ENCODE data around the gene ECSIT. TPM values are rescaled to one million over a fixed set of nuclear protein-coding genes. Genes with fewer than 3 reads are reported as not detected.

Gene ECSIT
- total and polyA plus RNA-seq, 10 donors: 30.2 to 55.1 (median 36.3) TPM

GRCh38 chr19:11507370-11508078 lies 21.4 kb downstream of the ECSIT start:
- WGBS, 5 donors: 89 to 95% (median 92%) methylated on average over 14 to 18 of the region's 18 CpGs
- H3K4me1 ChIP-seq: peaks cover 4 to 23% (median 16%) of the 10 kb centered on the region in 6 donors
- no peak overlapping the region for H3K4me3 ChIP-seq
- H3K36me3 ChIP-seq: peaks cover 0 to 35% (median 13%) of the 10 kb centered on the region in 6 donors
- intact Hi-C loops (cut with DNase I; ENCODE audit: low total_unique reads): no loop called here
- H3K27ac ChIP-seq: no peak overlapping the region
- H3K27me3 ChIP-seq (replicated peaks in 1 of 7): no peaks in the 10 kb centered on the region
- no peak for TF ChIP-seq POLR2A (IDR thresholded peaks at IDR 0.05)
- TF ChIP-seq POLR2AphosphoS5 (IDR thresholded peaks at IDR 0.05): peak in 1 of 3 donors; percentile 9
- no peak for DNase-seq
- no peaks in the 10 kb centered on the region for H3K9me3 ChIP-seq

GRCh38 chr19:11506967-11507366 lies 22.0 kb downstream of the ECSIT start:
- TF ChIP-seq CTCF (IDR thresholded peaks at IDR 0.05 in 8 of 11, conservative IDR thresholded peaks at IDR 0.05 in 3 of 11): no peak
- Histone ChIP-seq H3K4me3 (peak overlapping the region in 1 of 8 donors; percentile 100), H3K27me3 (replicated peaks in 1 of 7) (no peaks in the 10 kb centered on the region), H3K36me3 (peaks cover 0 to 35% (median 8%) of the 10 kb centered on the region in 6 donors), H3K9me3 (no peaks in the 10 kb centered on the region), H3K4me1 (peaks cover 4 to 23% (median 16%) of the 10 kb centered on the region in 6 donors), H3K27ac (no peak overlapping the region)
- WGBS, 5 donors: 88 to 98% (median 93%) methylated on average over 6 of the region's 6 CpGs
- no peak for DNase-seq
- intact Hi-C loops (cut with DNase I; ENCODE audit: low total_unique reads): no loop called here

- H3K27ac ChIP-seq: peak overlapping the region; percentile 90 to 98 (median 96)
- H3K4me3 ChIP-seq: peak overlapping the region; percentile 94 to 100 (median 99)
- 25 to 64% (median 29%) methylated on average over 9 to 20 of the region's 20 CpGs for WGBS, 5 donors
- H3K4me1 ChIP-seq: peaks cover 4 to 23% (median 16%) of the 10 kb centered on the region in 6 donors
- DNase-seq: no peak
- no peaks in the 10 kb centered on the region for H3K9me3 ChIP-seq
- H3K36me3 ChIP-seq: peaks cover 0 to 28% (median 1%) of the 10 kb centered on the region in 6 donors
- H3K27me3 ChIP-seq (replicated peaks in 1 of 7): no peaks in the 10 kb centered on the region
- TF ChIP-seq CTCF (IDR thresholded peaks at IDR 0.05 in 8 of 11, conservative IDR thresholded peaks at IDR 0.05 in 3 of 11): no peak
- TF ChIP-seq POLR2AphosphoS5 (IDR thresholded peaks at IDR 0.05): peak in 2 of 3 donors; percentile 50 to 72
- TF ChIP-seq POLR2A (IDR thresholded peaks at IDR 0.05): no peak
- intact Hi-C loops (cut with DNase I; ENCODE audit: low total_unique reads): no loop called here
Observed at GRCh38 chr19:11506101-11506555, 22.8 kb downstream of the ECSIT start.

GRCh38 chr19:11505504-11506100 lies 23.3 kb downstream of the ECSIT start, which contains the start of gene ZNF653:
ZNF653 (minus strand) TSS chr19:11505839; CDS start chr19:11505786, 53 bp downstream.
- H3K4me3 ChIP-seq: peak within 1 kb of the TSS; percentile 94 to 100 (median 99)
- DNase-seq: peak; percentile 95
- WGBS, 5 donors: 0 to 2% (median 0%) methylated on average over 19 to 65 of the region's 65 CpGs
- peaks cover 4 to 23% (median 16%) of the 10 kb centered on the region in 6 donors for H3K4me1 ChIP-seq
- no peaks in the 10 kb centered on the region for H3K9me3 ChIP-seq
- H3K27me3 ChIP-seq (replicated peaks in 1 of 7): no peaks in the 10 kb centered on the region
- intact Hi-C loops (cut with DNase I; ENCODE audit: low total_unique reads): no loop called here
- peaks cover 0 to 23% (median 0%) of the 10 kb centered on the region in 6 donors for H3K36me3 ChIP-seq
- peak; percentile 54 to 83 (median 82) for TF ChIP-seq POLR2AphosphoS5 (IDR thresholded peaks at IDR 0.05)
- TF ChIP-seq CTCF (IDR thresholded peaks at IDR 0.05 in 8 of 11, conservative IDR thresholded peaks at IDR 0.05 in 3 of 11): peak in 1 of 11 experiments; percentile 20
- no peak for TF ChIP-seq POLR2A (IDR thresholded peaks at IDR 0.05)
- H3K27ac ChIP-seq: peak within 1 kb of the TSS; percentile 90 to 98 (median 96)
